ENCODE results near the gene ZNF785.
"Not testable (repeated sequence)": the region's sequence is repeated elsewhere in the genome, so short reads cannot be mapped to it uniquely, and the experiment has no call there.

ZNF785 gene

DNA sequence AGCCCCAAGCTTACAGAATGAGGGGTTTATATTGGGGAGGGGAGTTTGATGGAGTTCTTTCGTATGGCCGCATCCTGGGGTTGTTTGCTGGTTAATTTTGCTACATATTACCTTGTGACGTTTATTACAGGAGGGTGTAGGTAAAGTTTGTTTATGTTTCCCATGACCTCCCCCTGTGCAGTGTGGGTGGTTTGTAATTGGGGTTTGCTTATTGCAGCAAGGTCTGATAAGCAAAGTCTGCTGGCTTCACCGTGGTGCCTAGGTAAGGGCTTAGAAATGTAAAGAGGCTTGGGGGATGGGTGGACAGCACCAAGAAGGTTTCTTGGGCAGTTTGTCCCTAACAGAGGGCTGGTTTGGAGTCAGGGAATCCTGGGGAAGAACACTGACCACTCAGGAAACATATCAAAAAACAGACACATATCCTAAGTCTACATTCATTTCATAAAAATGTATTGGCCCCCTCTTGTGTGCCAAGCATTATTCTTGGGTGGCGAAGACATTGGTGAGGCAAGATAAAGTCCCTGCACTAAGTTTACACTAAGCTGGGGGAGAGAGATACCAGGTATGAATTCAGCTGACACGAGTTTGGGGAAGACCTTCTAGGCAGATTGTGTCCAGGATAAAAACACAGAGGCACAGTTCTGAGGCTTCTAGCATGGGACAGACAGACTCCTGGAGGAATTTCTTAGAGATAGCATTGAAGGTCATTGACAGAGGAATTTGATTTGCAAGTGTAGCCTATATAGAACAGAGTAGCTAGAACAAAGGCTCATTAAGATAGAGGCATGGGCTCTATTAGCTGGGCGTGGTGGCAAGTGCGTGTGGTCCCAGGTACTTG is 36.9 kb downstream of the ZNF785 start:
- H3K9ac ChIP-seq (ENCODE audit: low read depth, low read length): no peak overlapping the region
- peaks cover 18% of the 10 kb centered on the region for H3K4me1 ChIP-seq (ENCODE audit: control insufficient read depth, insufficient read depth, low read length)
- H3K27me3 ChIP-seq (ENCODE audit: control insufficient read depth, insufficient read depth, low read length): no peaks in the 10 kb centered on the region
- no peaks in the 10 kb centered on the region for H3K9me3 ChIP-seq (ENCODE audit: control insufficient read depth, insufficient read depth, low read length)
- peaks cover 5% of the 10 kb centered on the region; the same call in 1 of the 2 replicates for H3K36me3 ChIP-seq (ENCODE audit: control insufficient read depth, insufficient read depth, low read length)
- no peak overlapping the region for H3K4me3 ChIP-seq (ENCODE audit: low read depth, low read length)
- H3K27ac ChIP-seq (ENCODE audit: low read depth, low read length): peak overlapping the region; percentile 53

DNA sequence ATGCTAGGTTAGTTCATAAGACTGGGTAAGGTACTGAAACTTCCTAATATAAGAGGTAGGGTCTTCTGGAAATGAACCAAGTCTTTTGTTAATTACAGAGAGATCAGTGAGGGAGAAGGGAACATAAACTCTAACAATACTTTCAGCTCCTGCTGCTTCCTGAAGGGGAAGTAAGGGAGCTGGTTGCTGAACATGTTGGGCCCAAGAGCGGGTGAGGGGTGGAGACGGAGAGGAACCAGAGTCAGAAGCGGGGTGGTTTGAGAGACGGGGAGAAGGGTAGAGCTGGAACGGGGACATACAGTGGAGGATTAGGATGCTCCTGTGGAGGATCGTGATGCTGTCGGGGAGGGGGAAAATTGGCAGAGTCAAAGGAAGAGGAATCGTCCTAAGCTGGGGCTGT is 39.4 kb downstream of the ZNF785 start:
- Histone ChIP-seq H3K4me3 (ENCODE audit: low read depth, low read length) (no peak overlapping the region), H3K9me3 (ENCODE audit: control insufficient read depth, insufficient read depth, low read length) (no peaks in the 10 kb centered on the region), H3K4me1 (ENCODE audit: control insufficient read depth, insufficient read depth, low read length) (peaks cover 43% of the 10 kb centered on the region), H3K27me3 (ENCODE audit: control insufficient read depth, insufficient read depth, low read length) (no peaks in the 10 kb centered on the region), H3K9ac (ENCODE audit: low read depth, low read length) (no peak overlapping the region), H3K27ac (ENCODE audit: low read depth, low read length) (no peak overlapping the region), H3K36me3 (ENCODE audit: control insufficient read depth, insufficient read depth, low read length) (no peaks in the 10 kb centered on the region)

DNA sequence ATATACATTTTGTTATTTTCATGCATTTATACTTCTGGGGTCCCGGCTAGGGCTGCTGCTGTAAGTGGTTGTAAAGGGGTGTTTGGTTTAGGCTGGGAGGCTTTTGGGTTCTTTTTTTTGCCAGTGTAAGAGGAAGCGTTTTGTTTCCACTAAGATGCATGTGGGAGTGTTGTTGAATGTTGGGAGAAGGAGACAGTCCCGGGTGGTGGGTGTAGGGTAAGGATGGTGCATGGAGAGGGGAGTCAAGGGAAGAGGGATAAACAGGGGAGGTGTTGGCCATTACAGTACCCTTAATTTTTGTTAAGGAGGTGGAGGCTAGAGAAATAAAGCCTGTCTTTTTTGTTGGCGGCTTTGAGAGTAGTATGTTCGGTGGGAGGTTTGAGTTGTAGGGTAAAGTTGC is 42.4 kb downstream of the ZNF785 start:
- Histone ChIP-seq H3K27ac (ENCODE audit: low read depth, low read length) (no peak overlapping the region), H3K9ac (ENCODE audit: low read depth, low read length) (no peak overlapping the region), H3K36me3 (ENCODE audit: control insufficient read depth, insufficient read depth, low read length) (no peaks in the 10 kb centered on the region), H3K27me3 (ENCODE audit: control insufficient read depth, insufficient read depth, low read length) (no peaks in the 10 kb centered on the region), H3K4me3 (ENCODE audit: low read depth, low read length) (no peak overlapping the region), H3K9me3 (ENCODE audit: control insufficient read depth, insufficient read depth, low read length) (no peaks in the 10 kb centered on the region), H3K4me1 (ENCODE audit: control insufficient read depth, insufficient read depth, low read length) (peaks cover 36% of the 10 kb centered on the region)

DNA sequence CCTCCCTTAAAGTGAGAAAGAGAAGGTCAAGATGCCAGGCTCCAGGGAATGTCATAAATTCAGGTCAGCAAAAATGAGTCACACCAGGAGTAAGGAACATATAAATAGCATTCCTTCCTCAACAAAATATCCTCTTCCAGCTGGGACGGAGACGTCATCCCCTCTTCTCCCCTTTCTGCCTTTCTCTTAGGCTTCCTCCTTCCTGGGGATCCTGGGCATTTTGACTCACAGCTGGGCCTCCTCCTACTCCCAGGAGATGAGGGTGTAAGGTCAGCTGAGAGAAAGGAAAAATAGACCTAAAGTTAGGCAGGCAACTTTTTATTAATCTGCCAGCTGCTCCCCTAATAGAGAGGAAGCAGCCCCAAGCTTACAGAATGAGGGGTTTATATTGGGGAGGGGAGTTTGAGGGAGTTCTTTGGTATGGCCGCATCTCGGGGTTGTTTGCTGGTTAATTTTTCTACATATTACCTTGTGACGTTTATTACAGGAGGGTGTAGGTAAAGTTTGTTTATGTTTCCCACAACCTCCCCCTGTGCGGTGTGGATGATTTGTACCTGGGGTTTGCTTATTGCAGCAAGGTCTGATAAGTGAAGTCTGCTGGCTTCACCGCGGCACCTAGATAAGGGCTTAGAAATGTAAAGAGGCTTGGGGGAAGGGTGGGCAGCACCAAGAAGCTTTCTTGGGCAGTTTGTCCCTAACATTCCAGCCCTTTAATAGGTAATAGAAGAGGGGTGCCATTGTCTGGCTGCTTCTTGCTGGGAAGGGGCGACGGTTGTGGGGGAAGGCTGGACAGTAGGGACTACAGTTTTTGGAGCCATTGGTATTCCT is 43.8 kb downstream of the ZNF785 start:
- no peak overlapping the region for H3K9ac ChIP-seq (ENCODE audit: low read depth, low read length)
- H3K27me3 ChIP-seq (ENCODE audit: control insufficient read depth, insufficient read depth, low read length): no peaks in the 10 kb centered on the region
- peaks cover 33% of the 10 kb centered on the region for H3K4me1 ChIP-seq (ENCODE audit: control insufficient read depth, insufficient read depth, low read length)
- H3K4me3 ChIP-seq (ENCODE audit: low read depth, low read length): peak overlapping the region; percentile 38
- no peaks in the 10 kb centered on the region for H3K9me3 ChIP-seq (ENCODE audit: control insufficient read depth, insufficient read depth, low read length)
- H3K36me3 ChIP-seq (ENCODE audit: control insufficient read depth, insufficient read depth, low read length): no peaks in the 10 kb centered on the region
- peak overlapping the region; percentile 93 for H3K27ac ChIP-seq (ENCODE audit: low read depth, low read length)

GRCh38 chr16:30540916-30541464 is 44.5 kb downstream of the ZNF785 start:
- H3K27me3 ChIP-seq (ENCODE audit: control insufficient read depth, insufficient read depth, low read length); H3K4me3 ChIP-seq (ENCODE audit: low read depth, low read length); H3K36me3 ChIP-seq (ENCODE audit: control insufficient read depth, insufficient read depth, low read length); H3K9ac ChIP-seq (ENCODE audit: low read depth, low read length); H3K9me3 ChIP-seq (ENCODE audit: control insufficient read depth, insufficient read depth, low read length): not testable (repeated sequence)
- Histone ChIP-seq H3K4me1 (ENCODE audit: control insufficient read depth, insufficient read depth, low read length) (peaks cover 33% of the 10 kb centered on the region), H3K27ac (ENCODE audit: low read depth, low read length) (peak overlapping the region; percentile 93)

DNA sequence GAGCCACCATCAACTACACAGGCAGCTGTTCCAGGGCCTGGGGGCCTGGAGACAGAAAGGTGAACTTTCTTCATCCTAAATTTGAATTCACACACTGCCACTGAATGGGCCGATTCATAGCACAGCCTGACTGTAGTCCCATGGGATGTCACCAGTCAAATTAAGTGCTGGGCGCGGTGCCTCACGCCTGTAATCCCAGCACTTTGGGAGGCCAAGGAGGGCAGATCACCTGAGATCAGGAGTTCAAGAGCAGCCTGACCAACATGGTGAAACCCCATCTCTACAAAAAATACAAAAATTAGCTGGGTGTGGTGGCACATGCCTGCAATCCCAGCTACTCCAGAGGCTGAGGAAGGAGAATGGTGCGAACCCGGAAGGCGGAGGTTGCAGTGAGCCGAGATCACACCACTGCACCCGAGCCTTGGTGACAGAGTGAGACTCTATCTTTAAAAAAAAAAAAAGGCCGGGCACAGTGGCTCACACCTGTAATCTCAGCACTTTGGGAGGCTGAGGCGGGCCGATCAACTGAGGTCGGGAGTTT is 45.4 kb downstream of the ZNF785 start:
- not testable (repeated sequence) for H3K36me3 ChIP-seq (ENCODE audit: control insufficient read depth, insufficient read depth, low read length); H3K27ac ChIP-seq (ENCODE audit: low read depth, low read length); H3K4me3 ChIP-seq (ENCODE audit: low read depth, low read length); H3K9me3 ChIP-seq (ENCODE audit: control insufficient read depth, insufficient read depth, low read length); H3K9ac ChIP-seq (ENCODE audit: low read depth, low read length); H3K27me3 ChIP-seq (ENCODE audit: control insufficient read depth, insufficient read depth, low read length)
- H3K4me1 ChIP-seq (ENCODE audit: control insufficient read depth, insufficient read depth, low read length): peaks cover 35% of the 10 kb centered on the region

GRCh38 chr16:30539000-30539964 is 46.2 kb downstream of the ZNF785 start:
- Histone ChIP-seq H3K36me3 (ENCODE audit: control insufficient read depth, insufficient read depth, low read length) (no peaks in the 10 kb centered on the region), H3K4me3 (ENCODE audit: low read depth, low read length) (no peak overlapping the region), H3K4me1 (ENCODE audit: control insufficient read depth, insufficient read depth, low read length) (peaks cover 35% of the 10 kb centered on the region), H3K9ac (ENCODE audit: low read depth, low read length) (no peak overlapping the region), H3K27ac (ENCODE audit: low read depth, low read length) (no peak overlapping the region), H3K27me3 (ENCODE audit: control insufficient read depth, insufficient read depth, low read length) (no peaks in the 10 kb centered on the region), H3K9me3 (ENCODE audit: control insufficient read depth, insufficient read depth, low read length) (no peaks in the 10 kb centered on the region)

- Histone ChIP-seq H3K4me1 (ENCODE audit: control insufficient read depth, insufficient read depth, low read length) (peaks cover 12% of the 10 kb centered on the region), H3K4me3 (ENCODE audit: low read depth, low read length) (peak overlapping the region; percentile 72; the same call in 1 of the 2 replicates), H3K36me3 (ENCODE audit: control insufficient read depth, insufficient read depth, low read length) (peaks cover 10% of the 10 kb centered on the region)
- H3K9me3 ChIP-seq (ENCODE audit: control insufficient read depth, insufficient read depth, low read length); H3K27ac ChIP-seq (ENCODE audit: low read depth, low read length); H3K27me3 ChIP-seq (ENCODE audit: control insufficient read depth, insufficient read depth, low read length); H3K9ac ChIP-seq (ENCODE audit: low read depth, low read length): not testable (repeated sequence)
Measured at GRCh38 chr16:30536391-30537024, 49.0 kb downstream of the ZNF785 start.

DNA sequence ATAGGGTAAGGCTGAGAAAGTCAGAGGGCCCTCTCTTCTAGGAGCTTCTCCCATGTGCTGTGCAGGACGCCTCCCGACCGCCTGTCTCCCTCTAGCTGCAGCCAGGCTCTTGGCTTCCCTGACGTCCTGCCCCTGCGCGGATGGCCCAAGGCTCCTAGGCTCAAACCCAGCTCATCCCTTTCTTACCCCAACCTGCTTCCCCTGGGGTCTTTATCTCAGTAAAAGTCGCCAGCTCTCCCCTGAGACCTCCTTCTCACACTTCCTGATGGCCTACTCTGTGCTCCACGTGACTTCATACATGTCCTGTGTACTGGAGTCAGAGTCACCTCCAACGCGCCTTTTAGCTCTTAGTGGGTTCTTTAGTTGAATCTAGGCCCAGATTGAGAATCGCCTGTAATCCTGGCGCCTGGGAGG is 49.7 kb downstream of the ZNF785 start:
- Histone ChIP-seq H3K9ac (ENCODE audit: low read depth, low read length) (peak overlapping the region; percentile 95), H3K36me3 (ENCODE audit: control insufficient read depth, insufficient read depth, low read length) (peaks cover 17% of the 10 kb centered on the region), H3K27me3 (ENCODE audit: control insufficient read depth, insufficient read depth, low read length) (no peaks in the 10 kb centered on the region), H3K9me3 (ENCODE audit: control insufficient read depth, insufficient read depth, low read length) (no peaks in the 10 kb centered on the region), H3K4me3 (ENCODE audit: low read depth, low read length) (peak overlapping the region; percentile 72), H3K4me1 (ENCODE audit: control insufficient read depth, insufficient read depth, low read length) (peaks cover 6% of the 10 kb centered on the region; the same call in 1 of the 2 replicates), H3K27ac (ENCODE audit: low read depth, low read length) (peak overlapping the region; percentile 98)
